Type B pancreatic cell (in vitro differentiated cells): ENCODE data around the gene ATG101. TPM values are rescaled to one million over a fixed set of nuclear protein-coding genes. Genes with fewer than 3 reads are reported as not detected.

Experiments used
- DNase-seq: peaks from one replicate; pipeline ENCODE4 v3.0.0; 2021; ENCODE audit warnings: mixed read lengths; ENCODE audit not compliant: unreplicated experiment; ENCODE audit errors: extremely low spot score
- H3K27ac Mint-ChIP-seq: 2 replicates; pipeline ENCODE4 v1.8.0; 2021; ENCODE audit warnings: mild to moderate bottlenecking, mixed read lengths
- H3K27me3 Mint-ChIP-seq: 2 replicates; pipeline ENCODE4 v1.8.0; 2021; ENCODE audit warnings: mixed read lengths
- H3K36me3 Mint-ChIP-seq: 2 replicates; pipeline ENCODE4 v1.8.0; 2021; ENCODE audit warnings: mixed read lengths
- H3K4me1 Mint-ChIP-seq: one replicate; pipeline ENCODE4 v1.8.0; 2021; ENCODE audit warnings: mixed read lengths; ENCODE audit not compliant: unreplicated experiment
- H3K4me3 Mint-ChIP-seq: 2 replicates; pipeline ENCODE4 v1.8.0; 2021; ENCODE audit warnings: mild to moderate bottlenecking, mixed read lengths
- H3K9me3 Mint-ChIP-seq: 2 replicates; pipeline ENCODE4 v1.8.0; 2021; ENCODE audit warnings: mixed read lengths
- total RNA-seq: library from RNA; stranded (reverse); gene quantifications from 2 replicates; pipeline ENCODE4 v1.2.1, GENCODE V29; 2021; ENCODE audit warnings: low replicate concordance
- TF ChIP-seq, protein P1 (sequence below): fragments of 200-600 bp; sonication (generic); conservative IDR thresholded peaks from 2 replicates; pipeline ENCODE4 v1.5.0; 2021; ENCODE audit warnings: antibody characterized with exemption, mild to moderate bottlenecking

Gene ATG101
- total RNA-seq, 1 donor from 2014 or later = 35.7 TPM

GRCh38 chr12:52080403-52081251, 10.8 kb downstream of the ATG101 start:
- H3K9me3 Mint-ChIP-seq = no peaks in the 10 kb centered on the region
- H3K27ac Mint-ChIP-seq = no peak overlapping the region
- H3K4me3 Mint-ChIP-seq = no peak overlapping the region
- TF ChIP-seq, protein P1, sequence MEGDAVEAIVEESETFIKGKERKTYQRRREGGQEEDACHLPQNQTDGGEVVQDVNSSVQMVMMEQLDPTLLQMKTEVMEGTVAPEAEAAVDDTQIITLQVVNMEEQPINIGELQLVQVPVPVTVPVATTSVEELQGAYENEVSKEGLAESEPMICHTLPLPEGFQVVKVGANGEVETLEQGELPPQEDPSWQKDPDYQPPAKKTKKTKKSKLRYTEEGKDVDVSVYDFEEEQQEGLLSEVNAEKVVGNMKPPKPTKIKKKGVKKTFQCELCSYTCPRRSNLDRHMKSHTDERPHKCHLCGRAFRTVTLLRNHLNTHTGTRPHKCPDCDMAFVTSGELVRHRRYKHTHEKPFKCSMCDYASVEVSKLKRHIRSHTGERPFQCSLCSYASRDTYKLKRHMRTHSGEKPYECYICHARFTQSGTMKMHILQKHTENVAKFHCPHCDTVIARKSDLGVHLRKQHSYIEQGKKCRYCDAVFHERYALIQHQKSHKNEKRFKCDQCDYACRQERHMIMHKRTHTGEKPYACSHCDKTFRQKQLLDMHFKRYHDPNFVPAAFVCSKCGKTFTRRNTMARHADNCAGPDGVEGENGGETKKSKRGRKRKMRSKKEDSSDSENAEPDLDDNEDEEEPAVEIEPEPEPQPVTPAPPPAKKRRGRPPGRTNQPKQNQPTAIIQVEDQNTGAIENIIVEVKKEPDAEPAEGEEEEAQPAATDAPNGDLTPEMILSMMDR = no peak
- peaks cover 6% of the 10 kb centered on the region for H3K27me3 Mint-ChIP-seq
- no peak for DNase-seq
- peaks cover 15% of the 10 kb centered on the region for H3K36me3 Mint-ChIP-seq
- peaks cover 16% of the 10 kb centered on the region for H3K4me1 Mint-ChIP-seq

DNA sequence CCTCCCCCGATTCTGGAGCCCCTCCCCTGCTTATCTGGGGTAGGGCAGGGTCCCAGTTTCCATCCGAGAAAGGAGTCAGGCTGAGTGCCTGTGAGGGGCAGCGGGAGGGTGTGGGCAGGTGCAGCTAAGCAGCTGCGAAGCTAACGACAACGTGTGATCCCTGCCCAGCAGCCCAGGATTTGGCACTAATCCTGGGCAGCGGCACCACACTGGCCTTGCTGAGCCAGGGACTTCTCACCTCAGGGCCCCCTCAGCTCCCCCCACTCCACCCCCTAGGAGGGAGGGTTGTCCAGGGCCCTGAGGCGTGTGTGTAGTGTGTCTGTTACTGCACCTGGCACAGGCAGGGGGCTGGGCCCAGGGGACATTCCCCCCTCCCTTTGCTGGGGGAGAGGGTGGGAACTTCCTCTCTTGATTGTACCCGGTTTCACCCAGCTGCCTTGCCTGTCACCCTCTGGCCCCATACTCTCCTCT, 11.5 kb downstream of the ATG101 start:
- Mint-ChIP-seq H3K4me3 (no peak overlapping the region), H3K9me3 (no peaks in the 10 kb centered on the region), H3K36me3 (peaks cover 10% of the 10 kb centered on the region), H3K27ac (no peak overlapping the region), H3K4me1 (peaks cover 16% of the 10 kb centered on the region), H3K27me3 (peaks cover 11% of the 10 kb centered on the region)
- DNase-seq = no peak
- TF ChIP-seq, protein P1 = no peak

GRCh38 chr12:52082026-52082668, 12.4 kb downstream of the ATG101 start:
- H3K27me3 Mint-ChIP-seq = peaks cover 19% of the 10 kb centered on the region
- H3K9me3 Mint-ChIP-seq = no peaks in the 10 kb centered on the region
- H3K27ac Mint-ChIP-seq = no peak overlapping the region
- TF ChIP-seq, protein P1 = no peak
- no peak overlapping the region for H3K4me3 Mint-ChIP-seq
- DNase-seq = no peak
- H3K36me3 Mint-ChIP-seq = peaks cover 10% of the 10 kb centered on the region
- peaks cover 16% of the 10 kb centered on the region for H3K4me1 Mint-ChIP-seq

GRCh38 chr12:52082669-52082987, 12.8 kb downstream of the ATG101 start:
- TF ChIP-seq, protein P1 = no peak
- peaks cover 16% of the 10 kb centered on the region for H3K4me1 Mint-ChIP-seq
- H3K27ac Mint-ChIP-seq = no peak overlapping the region
- no peaks in the 10 kb centered on the region for H3K9me3 Mint-ChIP-seq
- peaks cover 24% of the 10 kb centered on the region for H3K27me3 Mint-ChIP-seq
- H3K4me3 Mint-ChIP-seq = no peak overlapping the region
- peaks cover 9% of the 10 kb centered on the region for H3K36me3 Mint-ChIP-seq
- DNase-seq = no peak

DNA sequence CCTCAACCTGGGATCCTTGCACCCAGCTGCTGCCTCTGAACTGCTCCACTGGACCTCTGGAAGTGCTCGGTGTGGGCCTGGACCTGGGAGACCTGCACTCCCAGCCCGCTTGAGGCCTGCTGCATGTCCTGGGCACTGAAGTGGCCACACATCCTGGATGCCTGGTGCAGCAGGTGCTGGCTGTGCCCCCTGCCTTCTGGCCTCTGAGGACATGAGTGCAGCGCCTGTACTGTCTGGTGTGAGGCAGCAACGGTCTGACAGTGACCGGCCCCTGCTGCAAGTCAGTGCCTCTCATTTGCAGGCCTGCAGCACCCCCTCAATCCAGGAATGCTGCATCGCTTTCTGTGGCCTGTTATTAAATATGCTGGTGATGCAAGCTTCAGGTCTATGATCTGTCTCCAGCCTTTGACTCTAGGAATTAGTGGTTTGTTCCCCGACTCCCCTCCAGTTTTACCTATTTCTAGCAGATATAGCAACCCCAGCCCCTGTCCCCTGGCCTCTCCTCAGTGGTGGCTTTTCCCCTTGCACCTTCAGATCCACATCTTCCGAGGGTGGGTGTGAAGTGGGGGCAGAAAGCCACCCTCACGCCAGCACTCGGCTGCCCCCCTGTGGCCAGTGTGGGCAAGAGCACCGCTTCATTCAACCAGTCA, 13.3 kb downstream of the ATG101 start:
- Mint-ChIP-seq H3K4me1 (peaks cover 16% of the 10 kb centered on the region), H3K27me3 (peaks cover 29% of the 10 kb centered on the region), H3K36me3 (peaks cover 5% of the 10 kb centered on the region), H3K9me3 (no peaks in the 10 kb centered on the region), H3K4me3 (peak overlapping the region; percentile 40), H3K27ac (no peak overlapping the region)
- DNase-seq = peak; percentile 78
- TF ChIP-seq, protein P1 = peak; percentile 99
